ENCODE results near the gene GRID1.

GRID1 gene

DNA sequence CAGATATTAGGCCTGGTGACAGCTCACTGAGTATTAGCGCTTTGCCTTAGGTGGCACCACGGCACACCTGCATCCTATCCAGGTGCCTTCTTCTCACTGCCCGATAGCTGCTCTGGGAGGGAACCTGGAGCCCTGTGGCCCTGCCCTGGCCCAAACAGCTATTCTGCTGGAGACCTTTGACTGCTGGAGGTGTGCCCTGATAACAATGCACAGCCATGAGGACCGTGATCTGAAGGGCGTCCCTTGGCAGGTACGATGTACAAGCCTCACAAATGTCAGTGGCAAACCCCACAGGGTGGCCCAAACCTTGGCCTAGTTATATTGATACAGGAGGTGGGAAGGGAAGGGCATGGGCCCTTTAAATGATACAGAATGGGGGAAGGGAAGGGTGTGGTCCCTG is 259.5 kb downstream of the GRID1 start:
- no peak for DNase-seq (ENCODE audit: low read depth in 2 of 2)
- TF ChIP-seq, protein P1, sequence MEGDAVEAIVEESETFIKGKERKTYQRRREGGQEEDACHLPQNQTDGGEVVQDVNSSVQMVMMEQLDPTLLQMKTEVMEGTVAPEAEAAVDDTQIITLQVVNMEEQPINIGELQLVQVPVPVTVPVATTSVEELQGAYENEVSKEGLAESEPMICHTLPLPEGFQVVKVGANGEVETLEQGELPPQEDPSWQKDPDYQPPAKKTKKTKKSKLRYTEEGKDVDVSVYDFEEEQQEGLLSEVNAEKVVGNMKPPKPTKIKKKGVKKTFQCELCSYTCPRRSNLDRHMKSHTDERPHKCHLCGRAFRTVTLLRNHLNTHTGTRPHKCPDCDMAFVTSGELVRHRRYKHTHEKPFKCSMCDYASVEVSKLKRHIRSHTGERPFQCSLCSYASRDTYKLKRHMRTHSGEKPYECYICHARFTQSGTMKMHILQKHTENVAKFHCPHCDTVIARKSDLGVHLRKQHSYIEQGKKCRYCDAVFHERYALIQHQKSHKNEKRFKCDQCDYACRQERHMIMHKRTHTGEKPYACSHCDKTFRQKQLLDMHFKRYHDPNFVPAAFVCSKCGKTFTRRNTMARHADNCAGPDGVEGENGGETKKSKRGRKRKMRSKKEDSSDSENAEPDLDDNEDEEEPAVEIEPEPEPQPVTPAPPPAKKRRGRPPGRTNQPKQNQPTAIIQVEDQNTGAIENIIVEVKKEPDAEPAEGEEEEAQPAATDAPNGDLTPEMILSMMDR (IDR thresholded peaks at IDR 0.05; ENCODE audit: low read depth, low read length): no peak
- no peak overlapping the region for H3K4me3 ChIP-seq (replicated peaks in 1 of 2; ENCODE audit: low read depth in 2 of 2, low read length in 2 of 2)

DNA sequence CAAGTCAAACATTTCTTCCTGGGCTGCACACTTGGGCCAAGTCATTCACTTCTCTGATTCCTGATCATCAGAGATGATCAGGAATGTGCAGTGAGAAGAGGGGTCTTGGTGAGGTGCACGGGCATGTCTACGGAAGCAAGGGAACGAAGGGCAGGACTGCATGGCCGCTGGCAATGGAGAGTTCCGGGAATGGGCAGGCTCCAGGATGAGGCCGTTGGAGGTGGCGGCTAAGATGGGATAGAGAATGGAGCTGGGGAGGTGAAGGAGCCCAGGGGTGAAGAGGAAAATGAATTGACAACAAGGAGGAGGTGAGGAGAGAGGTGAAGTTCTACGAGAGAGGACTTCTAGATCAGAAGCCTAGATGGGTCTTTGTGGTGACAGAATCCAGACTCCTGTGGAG is 260.0 kb downstream of the GRID1 start:
- TF ChIP-seq, protein P1 (IDR thresholded peaks at IDR 0.05; ENCODE audit: low read depth, low read length): no peak
- H3K4me3 ChIP-seq (replicated peaks in 1 of 2; ENCODE audit: low read depth in 2 of 2, low read length in 2 of 2): no peak overlapping the region
- DNase-seq (ENCODE audit: low read depth in 2 of 2): no peak

DNA sequence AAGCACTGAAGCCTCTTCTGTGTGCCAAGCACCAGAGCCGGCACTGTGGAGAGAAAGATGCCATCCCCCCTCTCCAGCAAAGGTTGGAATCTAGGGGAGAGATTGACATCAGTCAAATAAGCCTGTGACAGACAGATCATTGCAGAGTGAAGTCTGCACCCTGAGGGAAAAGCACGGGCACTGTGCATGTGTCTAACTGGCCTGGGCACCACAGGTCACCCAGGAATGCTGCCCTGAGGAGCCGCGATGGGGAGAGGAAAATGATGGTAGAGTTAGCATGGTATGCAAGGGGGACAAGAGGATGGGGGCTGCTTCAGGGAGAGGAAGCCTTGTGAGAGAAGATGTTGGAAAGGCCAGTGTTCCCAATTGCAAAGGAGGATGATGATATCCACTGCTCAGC is 261.0 kb downstream of the GRID1 start:
- TF ChIP-seq, protein P1 (IDR thresholded peaks at IDR 0.05; ENCODE audit: low read depth, low read length): no peak
- H3K4me3 ChIP-seq (replicated peaks in 1 of 2; ENCODE audit: low read depth in 2 of 2, low read length in 2 of 2): no peak overlapping the region
- DNase-seq (ENCODE audit: low read depth in 2 of 2): no peak

DNA sequence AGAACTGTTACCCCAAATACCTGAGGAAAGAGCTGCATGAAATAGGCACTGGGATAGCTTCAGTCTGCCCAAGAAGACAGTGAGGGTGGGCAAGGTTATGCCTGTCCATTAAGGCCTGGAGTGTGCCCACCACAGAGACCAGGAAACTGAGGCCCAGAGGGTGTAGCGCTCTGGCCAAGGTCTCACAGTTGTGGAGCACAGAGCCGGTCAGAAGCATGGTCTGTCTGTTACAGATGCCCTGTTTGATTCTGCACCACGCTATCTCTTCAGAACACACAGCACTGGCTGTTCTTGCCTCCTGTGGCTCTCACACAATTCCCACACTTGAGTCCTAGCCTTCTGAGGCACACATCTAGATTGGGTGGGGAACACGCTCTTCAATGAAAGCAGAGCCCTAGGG is 261.4 kb downstream of the GRID1 start:
- TF ChIP-seq, protein P1 (IDR thresholded peaks at IDR 0.05; ENCODE audit: low read depth, low read length): no peak
- no peak overlapping the region for H3K4me3 ChIP-seq (replicated peaks in 1 of 2; ENCODE audit: low read depth in 2 of 2, low read length in 2 of 2)

DNA sequence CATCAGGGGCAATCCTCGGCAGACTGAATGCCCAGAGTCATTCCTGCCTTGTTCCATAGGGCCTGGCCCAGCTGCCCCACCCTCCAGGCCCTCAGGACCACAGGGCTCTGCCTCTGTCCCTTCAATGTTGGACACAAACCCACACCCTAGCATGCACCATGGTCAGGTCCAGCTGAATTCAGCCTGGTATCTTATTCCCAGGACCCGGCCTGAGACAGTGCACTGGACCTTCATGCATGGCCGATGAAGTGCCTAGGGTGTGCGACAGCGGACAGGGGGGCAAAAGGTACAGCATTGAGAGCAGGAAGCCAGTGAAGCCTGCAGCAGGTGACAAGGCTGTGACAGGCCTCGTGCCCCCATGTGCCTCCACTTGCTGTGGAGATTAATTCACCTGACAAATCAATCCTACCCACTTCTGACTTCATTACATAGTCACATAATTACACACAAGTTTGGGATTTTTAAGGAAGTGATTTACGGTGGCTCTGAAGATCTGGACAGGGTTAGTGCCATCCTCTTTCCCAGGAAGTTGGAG is 261.9 kb downstream of the GRID1 start:
- no peak for DNase-seq (ENCODE audit: low read depth in 2 of 2)
- no peak overlapping the region for H3K4me3 ChIP-seq (replicated peaks in 1 of 2; ENCODE audit: low read depth in 2 of 2, low read length in 2 of 2)
- TF ChIP-seq, protein P1 (IDR thresholded peaks at IDR 0.05; ENCODE audit: low read depth, low read length): no peak

More for the DNA sequence above, 261.4 kb downstream of the GRID1 start:
- no peak for DNase-seq (ENCODE audit: low read depth in 2 of 2)

DNA sequence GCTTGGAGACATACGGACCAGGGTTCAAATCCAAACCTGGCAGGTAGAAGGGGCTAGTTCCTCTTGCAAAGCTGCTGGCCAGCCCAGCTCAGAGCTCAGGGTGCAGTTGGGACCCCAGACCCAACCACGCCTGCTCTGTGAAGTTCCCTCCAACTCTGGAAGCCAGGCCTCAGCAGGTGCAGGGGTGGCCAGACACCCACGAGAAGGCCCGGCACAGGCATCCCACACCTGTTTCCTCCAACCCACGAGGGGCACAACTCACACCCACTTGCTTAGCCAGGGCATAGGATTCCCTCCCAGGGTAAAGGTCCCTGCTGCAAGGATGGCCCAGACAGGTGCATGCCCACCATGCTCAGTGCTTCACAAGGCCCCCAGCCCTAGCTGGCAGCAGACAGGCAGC is 262.4 kb downstream of the GRID1 start:
- DNase-seq (ENCODE audit: low read depth in 2 of 2): no peak
- no peak overlapping the region for H3K4me3 ChIP-seq (replicated peaks in 1 of 2; ENCODE audit: low read depth in 2 of 2, low read length in 2 of 2)
- TF ChIP-seq, protein P1 (IDR thresholded peaks at IDR 0.05; ENCODE audit: low read depth, low read length): no peak
